ENCODE measurements around the gene TEDC1.

GRCh38 chr14:105505101-105505500 lies 14.1 kb downstream of the TEDC1 start:
- TF ChIP-seq EZH2phosphoT487 (IDR thresholded peaks at IDR 0.05; ENCODE audit: borderline replicate concordance, low read depth) (no peak), TAF1 (IDR thresholded peaks at IDR 0.05; ENCODE audit: borderline replicate concordance, low read depth, low read length) (no peak), CTCF (IDR thresholded peaks at IDR 0.05) (no peak), FOXM1 (IDR thresholded peaks at IDR 0.05; ENCODE audit: low read depth) (no peak), SIN3A (IDR thresholded peaks at IDR 0.05; ENCODE audit: borderline replicate concordance, low read depth, low read length) (no peak), EP300 (IDR thresholded peaks at IDR 0.05; ENCODE audit: borderline replicate concordance in 1 of 2, low read depth in 1 of 2, low read length in 1 of 2) (no peak), PBX3 (IDR thresholded peaks at IDR 0.05) (no peak), USF2 (IDR thresholded peaks at IDR 0.05; ENCODE audit: borderline replicate concordance, low read depth, low read length) (no peak), RXRA (IDR thresholded peaks at IDR 0.05; ENCODE audit: borderline replicate concordance, low read depth) (no peak), RAD21 (IDR thresholded peaks at IDR 0.05; ENCODE audit: low read length) (no peak), YY1 (IDR thresholded peaks at IDR 0.05; ENCODE audit: low read depth) (no peak), REST (IDR thresholded peaks at IDR 0.05; ENCODE audit: low read depth, low read length) (no peak), MAX (IDR thresholded peaks at IDR 0.05; ENCODE audit: low read depth) (no peak), JUND (IDR thresholded peaks at IDR 0.05) (no peak)

Measured in SK-N-SH (cell line).